Neural cell (in vitro differentiated cells): Measurements from ENCODE around the gene P4HTM. TPM values are rescaled to one million over a fixed set of nuclear protein-coding genes. Genes with fewer than 3 reads are reported as not detected.

Experiments used
- H2AFZ ChIP-seq: fragments of 200-600, 300-800 bp; sonication (generic), shearing (Covaris generic); 2 replicates; pipeline ENCODE4 v1.6.0; 2014; ENCODE audit warnings: low read depth, mild to moderate bottlenecking, antibody characterized with exemption, low read length, moderate library complexity
- H3F3A ChIP-seq: fragments of 200-600 bp; shearing (Covaris generic); 2 replicates; pipeline ENCODE4 v1.6.1; 2016; ENCODE audit warnings: mild to moderate bottlenecking, moderate library complexity, mixed read lengths, antibody characterized with exemption, low read length; ENCODE audit not compliant: insufficient read depth, poor library complexity, severe bottlenecking
- H3K27ac ChIP-seq: fragments of 200-600, 300-800 bp; sonication (generic), shearing (Covaris generic); 2 replicates; pipeline ENCODE4 v1.5.1; 2014; ENCODE audit warnings: mild to moderate bottlenecking, low read length, moderate library complexity
- H3K27me3 ChIP-seq: fragments of 300-800, 200-600 bp; sonication (generic), shearing (Covaris generic); 2 replicates; pipeline ENCODE4 v1.6.0; 2014; ENCODE audit warnings: mild to moderate bottlenecking, low read depth, low read length, moderate library complexity; ENCODE audit not compliant: insufficient read depth
- H3K36me3 ChIP-seq: fragments of 300-800, 200-600 bp; sonication (generic), shearing (Covaris generic); 2 replicates; pipeline ENCODE4 v1.5.1; 2014; ENCODE audit warnings: mild to moderate bottlenecking, antibody characterized with exemption, low read length, moderate library complexity; ENCODE audit not compliant: insufficient read depth
- H3K4me2 ChIP-seq: fragments of 300-800, 200-600 bp; sonication (generic), shearing (Covaris generic); 2 replicates; pipeline ENCODE4 v1.6.0; 2014; ENCODE audit warnings: mild to moderate bottlenecking, low read length
- H3K4me3 ChIP-seq: fragments of 300-800, 200-600 bp; sonication (generic), shearing (Covaris generic); 2 replicates; pipeline ENCODE4 v1.5.1; 2014; ENCODE audit warnings: mild to moderate bottlenecking, low read length, moderate library complexity
- H3K79me2 ChIP-seq: fragments of 200-600 bp; shearing (Covaris generic); replicated peaks from 2 replicates; pipeline ENCODE4 v1.6.0; 2014; ENCODE audit warnings: mild to moderate bottlenecking, low read length, moderate library complexity; ENCODE audit not compliant: insufficient read depth
- H3K9ac ChIP-seq: fragments of 300-800, 200-600 bp; sonication (generic), shearing (Covaris generic); 2 replicates; pipeline ENCODE4 v1.6.1; 2016; ENCODE audit warnings: mild to moderate bottlenecking, low read length, mixed read lengths
- H3K9me2 ChIP-seq: fragments of 200-600 bp; shearing (Covaris generic); 2 replicates; pipeline ENCODE4 v1.6.1; 2016; ENCODE audit warnings: mild to moderate bottlenecking, low read length, mixed read lengths; ENCODE audit not compliant: insufficient read depth
- H3K9me3 ChIP-seq: fragments of 200-600, 300-800 bp; sonication (generic), shearing (Covaris generic); 2 replicates; pipeline ENCODE4 v1.6.1; 2016; ENCODE audit warnings: mild to moderate bottlenecking, mixed run types, low read length, moderate library complexity, mixed read lengths
- H4K20me1 ChIP-seq: fragments of 200-600 bp; shearing (Covaris generic); 2 replicates; pipeline ENCODE4 v1.6.1; 2016; ENCODE audit warnings: mild to moderate bottlenecking, mixed run types; ENCODE audit not compliant: insufficient read depth
- CTCF ChIP-seq: fragments of 450-650 bp; IDR thresholded peaks from 2 replicates; pipeline ENCODE4 v1.5.1; 2014; ENCODE audit warnings: antibody characterized with exemption, mild to moderate bottlenecking, moderate library complexity; ENCODE audit not compliant: poor library complexity, severe bottlenecking
- EP300 ChIP-seq: fragments of 450-650 bp; conservative IDR thresholded peaks from 2 replicates; pipeline ENCODE4 v1.6.1; 2014; ENCODE audit warnings: antibody characterized with exemption, mild to moderate bottlenecking, moderate library complexity; ENCODE audit not compliant: poor library complexity, severe bottlenecking
- EZH2 ChIP-seq: fragments of 200-600, 300-800 bp; shearing (Covaris generic), sonication (generic); IDR thresholded peaks from 2 replicates; pipeline ENCODE4 v1.6.1; 2014; ENCODE audit warnings: antibody characterized with exemption, low read length, borderline replicate concordance, mild to moderate bottlenecking; ENCODE audit not compliant: insufficient read depth, poor library complexity, severe bottlenecking
- MXI1 ChIP-seq: fragments of 450-650 bp; conservative IDR thresholded peaks from 2 replicates; pipeline ENCODE4 v1.6.1; 2014; ENCODE audit warnings: antibody characterized with exemption, mild to moderate bottlenecking; ENCODE audit not compliant: poor library complexity, severe bottlenecking
- POLR2AphosphoS5 ChIP-seq: IDR thresholded peaks from 2 replicates; pipeline ENCODE4 v1.6.1; 2012
- RAD21 ChIP-seq: fragments of 450-650 bp; conservative IDR thresholded peaks from 2 replicates; pipeline ENCODE4 v1.6.1; 2014; ENCODE audit warnings: antibody characterized with exemption, mild to moderate bottlenecking, moderate library complexity
- REST ChIP-seq: IDR thresholded peaks from 2 replicates; pipeline ENCODE4 v1.6.1; 2012; ENCODE audit warnings: borderline replicate concordance
- SMC3 ChIP-seq: fragments of 450-650 bp; conservative IDR thresholded peaks from 2 replicates; pipeline ENCODE4 v1.6.1; 2014; ENCODE audit warnings: antibody characterized with exemption, mild to moderate bottlenecking, moderate library complexity; ENCODE audit not compliant: poor library complexity
- TAF1 ChIP-seq: IDR thresholded peaks from 2 replicates; pipeline ENCODE4 v1.6.1; 2012; ENCODE audit warnings: low read depth
- polyA plus RNA-seq: library from polyadenylated mRNA; depleted of rRNA; stranded (reverse); fragments of >200 nt; gene quantifications from 2 replicates; pipeline ENCODE4 v1.2.3, GENCODE V29; 2014

The P4HTM gene
- polyA plus RNA-seq, 1 donor from 2014 or later = 97.3 TPM

- no peak overlapping the region for H3K4me2 ChIP-seq
- H3K9ac ChIP-seq = no peak overlapping the region
- H3K79me2 ChIP-seq = no peaks in the 10 kb centered on the region
- H3K36me3 ChIP-seq = peaks cover 7% of the 10 kb centered on the region
- no peak overlapping the region for H3K4me3 ChIP-seq
- H3F3A ChIP-seq = no peaks in the 10 kb centered on the region
- no peaks in the 10 kb centered on the region for H4K20me1 ChIP-seq
- no peaks in the 10 kb centered on the region for H3K9me2 ChIP-seq
- no peaks in the 10 kb centered on the region for H3K9me3 ChIP-seq
- no peaks in the 10 kb centered on the region for H3K27me3 ChIP-seq
- H2AFZ ChIP-seq = no peak overlapping the region
- no peak for TF ChIP-seq RAD21
- TF ChIP-seq CTCF = no peak
- TF ChIP-seq SMC3 = no peak
- no peak for TF ChIP-seq EZH2
- TF ChIP-seq EP300 = no peak
- no peak for TF ChIP-seq MXI1
- no peak for TF ChIP-seq POLR2AphosphoS5
- no peak for TF ChIP-seq TAF1
- TF ChIP-seq REST = no peak
- H3K27ac ChIP-seq = no peak overlapping the region
Measured at GRCh38 chr3:48962340-48962739, 27.7 kb upstream of the P4HTM start.

- no peak overlapping the region for H3K27ac ChIP-seq
Measured at GRCh38 chr3:48962939-48963338, 27.1 kb upstream of the P4HTM start.

More at GRCh38 chr3:48962939-48963338, 27.1 kb upstream of the P4HTM start:
- Histone ChIP-seq H3K4me2 (no peak overlapping the region), H3K9me3 (no peaks in the 10 kb centered on the region), H3K79me2 (no peaks in the 10 kb centered on the region), H3K9me2 (no peaks in the 10 kb centered on the region), H4K20me1 (no peaks in the 10 kb centered on the region), H3K27me3 (no peaks in the 10 kb centered on the region), H2AFZ (no peak overlapping the region), H3K36me3 (peaks cover 11% of the 10 kb centered on the region), H3F3A (no peaks in the 10 kb centered on the region), H3K9ac (no peak overlapping the region), H3K4me3 (no peak overlapping the region)
- TF ChIP-seq SMC3 (no peak), RAD21 (no peak), EP300 (no peak), MXI1 (no peak), CTCF (no peak), POLR2AphosphoS5 (no peak), REST (no peak), EZH2 (no peak), TAF1 (no peak)
